ENCODE measurements around the gene ZNF317.

Gene ZNF317

GRCh38 chr19:9156304-9156703 lies 16.1 kb downstream of the ZNF317 start:
- H3K36me3 ChIP-seq (ENCODE audit: control insufficient read depth, insufficient read depth, low read length), result peaks cover 51% of the 10 kb centered on the region
- H3K27me3 ChIP-seq (replicated peaks; ENCODE audit: control insufficient read depth, insufficient read depth, low read length), result no peaks in the 10 kb centered on the region
- no peak for DNase-seq (ENCODE audit: extremely low read depth, insufficient read length)
- no peak overlapping the region for H3K4me3 ChIP-seq (replicated peaks; ENCODE audit: low read depth, low read length)
- no peak for TF ChIP-seq CTCF (IDR thresholded peaks at IDR 0.05; ENCODE audit: insufficient read depth, low read length, poor library complexity, severe bottlenecking)

- Histone ChIP-seq H3K4me3 (replicated peaks; ENCODE audit: low read depth, low read length) (no peak overlapping the region), H3K36me3 (ENCODE audit: control insufficient read depth, insufficient read depth, low read length) (peaks cover 58% of the 10 kb centered on the region), H3K27me3 (replicated peaks; ENCODE audit: control insufficient read depth, insufficient read depth, low read length) (no peaks in the 10 kb centered on the region)
- DNase-seq (ENCODE audit: extremely low read depth, insufficient read length), result no peak
- no peak for TF ChIP-seq CTCF (IDR thresholded peaks at IDR 0.05; ENCODE audit: insufficient read depth, low read length, poor library complexity, severe bottlenecking)
Observed at GRCh38 chr19:9159891-9160290, 19.7 kb downstream of the ZNF317 start.

- no peak for DNase-seq (ENCODE audit: extremely low read depth, insufficient read length)
- Histone ChIP-seq H3K36me3 (ENCODE audit: control insufficient read depth, insufficient read depth, low read length) (peaks cover 52% of the 10 kb centered on the region), H3K27me3 (replicated peaks; ENCODE audit: control insufficient read depth, insufficient read depth, low read length) (no peaks in the 10 kb centered on the region), H3K4me3 (replicated peaks; ENCODE audit: low read depth, low read length) (no peak overlapping the region)
- TF ChIP-seq CTCF (IDR thresholded peaks at IDR 0.05; ENCODE audit: insufficient read depth, low read length, poor library complexity, severe bottlenecking), result no peak
Observed at GRCh38 chr19:9161427-9161826, 21.2 kb downstream of the ZNF317 start.

- no peak for DNase-seq (ENCODE audit: extremely low read depth, insufficient read length)
- no peak overlapping the region for H3K4me3 ChIP-seq (replicated peaks; ENCODE audit: low read depth, low read length)
- H3K27me3 ChIP-seq (replicated peaks; ENCODE audit: control insufficient read depth, insufficient read depth, low read length), result no peaks in the 10 kb centered on the region
- no peak for TF ChIP-seq CTCF (IDR thresholded peaks at IDR 0.05; ENCODE audit: insufficient read depth, low read length, poor library complexity, severe bottlenecking)
- peaks cover 22% of the 10 kb centered on the region for H3K36me3 ChIP-seq (ENCODE audit: control insufficient read depth, insufficient read depth, low read length)
Observed at GRCh38 chr19:9165261-9165660, 25.1 kb downstream of the ZNF317 start.

GRCh38 chr19:9166846-9167245 lies 26.6 kb downstream of the ZNF317 start:
- TF ChIP-seq CTCF (IDR thresholded peaks at IDR 0.05; ENCODE audit: insufficient read depth, low read length, poor library complexity, severe bottlenecking), result no peak
- peaks cover 7% of the 10 kb centered on the region for H3K36me3 ChIP-seq (ENCODE audit: control insufficient read depth, insufficient read depth, low read length)
- DNase-seq (ENCODE audit: extremely low read depth, insufficient read length), result no peak
- H3K4me3 ChIP-seq (replicated peaks; ENCODE audit: low read depth, low read length), result no peak overlapping the region
- H3K27me3 ChIP-seq (replicated peaks; ENCODE audit: control insufficient read depth, insufficient read depth, low read length), result no peaks in the 10 kb centered on the region

- DNase-seq (ENCODE audit: extremely low read depth, insufficient read length), result no peak
- no peak overlapping the region for H3K4me3 ChIP-seq (replicated peaks; ENCODE audit: low read depth, low read length)
- H3K36me3 ChIP-seq (ENCODE audit: control insufficient read depth, insufficient read depth, low read length), result no peaks in the 10 kb centered on the region
- TF ChIP-seq CTCF (IDR thresholded peaks at IDR 0.05; ENCODE audit: insufficient read depth, low read length, poor library complexity, severe bottlenecking), result no peak
- no peaks in the 10 kb centered on the region for H3K27me3 ChIP-seq (replicated peaks; ENCODE audit: control insufficient read depth, insufficient read depth, low read length)
Observed at GRCh38 chr19:9171393-9171991, 31.3 kb downstream of the ZNF317 start.

All from GM06990 (cell line).